ENCODE data around the gene BMPR1B.
"Not testable (repeated sequence)": the region's sequence is repeated elsewhere in the genome, so short reads cannot be mapped to it uniquely, and the experiment has no call there.

BMPR1B gene

GRCh38 chr4:95038791-95039190, 281.0 kb downstream of the BMPR1B start:
- DNase-seq (ENCODE audit: low read depth) = no peak

- DNase-seq (ENCODE audit: low read depth) = no peak
These were observed 286.6 kb downstream of the BMPR1B start for GRCh38 chr4:95044324-95044837.

DNA sequence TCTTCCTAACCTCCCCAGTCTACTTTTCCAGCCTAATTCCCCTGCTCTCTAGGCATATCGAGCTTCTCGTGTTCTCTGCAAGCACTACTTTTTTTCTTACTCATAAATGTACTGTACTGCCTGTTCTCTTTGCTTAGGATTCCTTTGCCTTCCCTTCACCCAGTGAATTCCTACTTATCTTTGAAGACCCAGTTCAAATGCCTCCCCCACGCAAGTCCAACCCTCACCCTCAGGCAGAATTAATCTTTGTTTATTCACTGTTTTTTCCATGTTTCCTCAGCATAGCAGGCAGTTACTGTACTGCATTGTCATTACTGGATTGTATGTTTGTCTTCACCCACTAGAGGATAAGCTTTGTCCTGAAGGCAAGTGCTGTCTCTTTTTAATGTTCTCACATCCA, 287.7 kb downstream of the BMPR1B start:
- DNase-seq (ENCODE audit: low read depth) = no peak

GRCh38 chr4:95048296-95048695, 290.5 kb downstream of the BMPR1B start:
- no peak for DNase-seq (ENCODE audit: low read depth)

DNA sequence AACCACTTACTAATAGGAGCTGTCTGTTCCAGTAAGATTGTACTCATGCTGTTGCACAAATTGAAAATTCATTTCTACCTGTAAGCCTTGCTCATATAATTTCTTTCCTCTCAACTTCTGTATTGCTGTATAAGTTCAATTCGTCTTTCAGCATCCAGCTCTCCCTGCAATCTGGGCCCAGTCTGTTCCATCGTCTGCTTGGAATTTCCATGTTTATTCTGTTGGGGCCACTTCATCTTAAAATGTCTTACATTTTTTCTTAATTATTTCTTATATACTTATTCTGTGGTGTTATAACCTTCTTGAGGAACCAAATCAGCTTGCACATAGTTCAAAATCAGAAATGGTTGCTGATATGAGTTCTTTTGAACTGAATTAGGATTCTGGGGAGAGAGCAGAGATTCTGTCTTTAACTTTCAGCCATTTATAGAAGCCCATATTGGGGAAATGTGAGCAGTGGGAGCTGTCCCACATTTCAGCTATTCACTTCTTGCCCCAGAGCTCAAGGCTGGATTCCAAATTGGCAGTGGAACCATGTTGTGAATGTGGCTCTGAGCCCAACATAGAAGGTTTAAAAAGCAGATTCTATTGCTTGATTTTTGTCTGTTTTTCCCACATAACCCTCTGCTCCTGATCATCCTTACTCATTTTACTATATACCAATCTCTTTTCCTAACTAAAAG, 291.9 kb downstream of the BMPR1B start:
- no peak for DNase-seq (ENCODE audit: low read depth)

GRCh38 chr4:95050980-95051701, 293.4 kb downstream of the BMPR1B start:
- DNase-seq (ENCODE audit: low read depth) = no peak

DNA sequence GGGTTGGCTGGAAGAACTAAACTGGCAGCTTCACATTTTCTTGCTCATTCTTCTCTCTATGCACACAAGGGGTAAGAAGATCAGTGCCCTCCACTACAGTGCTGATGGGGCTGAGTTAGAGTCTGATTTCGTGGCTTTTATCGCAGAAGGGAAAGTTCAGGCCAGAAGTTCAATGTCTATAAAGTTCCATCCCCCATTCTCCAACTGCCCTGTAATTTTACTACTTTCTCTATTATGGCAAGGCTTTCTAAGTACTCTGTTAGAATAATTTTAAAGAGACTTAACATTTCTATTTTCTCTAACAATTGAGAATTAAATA, 293.9 kb downstream of the BMPR1B start:
- no peak for DNase-seq (ENCODE audit: low read depth)

- DNase-seq (ENCODE audit: low read depth) = no peak
These were observed 301.2 kb downstream of the BMPR1B start for GRCh38 chr4:95058991-95059390.

DNA sequence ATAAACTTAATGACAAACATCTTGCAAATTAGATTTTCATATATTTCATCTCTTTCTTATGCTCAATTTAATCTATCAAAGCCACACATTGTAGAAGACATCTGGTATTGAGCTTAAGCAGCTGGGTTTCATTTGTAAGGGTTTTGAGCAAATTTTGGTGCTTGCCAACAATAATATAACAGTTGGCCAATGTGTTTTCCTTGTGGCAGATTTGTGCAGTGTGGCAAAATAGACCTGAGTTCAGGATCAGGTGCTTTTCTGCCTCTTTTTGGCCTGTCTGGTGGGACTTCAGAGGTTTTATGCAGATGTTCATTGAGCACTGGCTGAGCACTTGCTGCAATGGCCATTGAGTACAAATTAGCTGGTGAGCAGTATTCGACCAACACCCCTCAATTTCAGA, 301.9 kb downstream of the BMPR1B start:
- DNase-seq (ENCODE audit: low read depth) = no peak

- no peak for DNase-seq (ENCODE audit: low read depth)
These were observed 303.5 kb downstream of the BMPR1B start for GRCh38 chr4:95061220-95061619.

GRCh38 chr4:95061801-95062200, 304.0 kb downstream of the BMPR1B start:
- DNase-seq (ENCODE audit: low read depth) = not testable (repeated sequence)

DNA sequence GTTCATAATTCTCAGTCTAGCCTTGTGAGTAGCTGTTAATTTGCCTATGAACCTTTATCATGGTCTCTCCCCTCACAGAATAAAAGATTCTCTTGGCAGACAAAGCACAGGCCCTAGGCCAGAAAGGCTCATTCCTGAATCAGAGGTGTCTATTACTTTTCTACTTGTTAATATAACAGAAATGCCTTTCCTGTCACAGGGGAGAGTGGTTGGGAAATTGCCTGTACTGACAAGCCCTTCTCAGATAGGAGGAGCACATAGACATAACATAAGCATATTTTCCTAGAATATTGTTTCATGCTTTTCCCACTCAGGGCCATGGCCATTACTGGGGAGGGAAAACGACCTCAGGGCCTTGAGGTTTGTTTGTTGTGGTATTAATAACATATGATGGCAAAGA, 308.3 kb downstream of the BMPR1B start:
- no peak for DNase-seq (ENCODE audit: low read depth)

- no peak for DNase-seq (ENCODE audit: low read depth)
These were observed 310.6 kb downstream of the BMPR1B start for GRCh38 chr4:95068401-95068800.

DNA sequence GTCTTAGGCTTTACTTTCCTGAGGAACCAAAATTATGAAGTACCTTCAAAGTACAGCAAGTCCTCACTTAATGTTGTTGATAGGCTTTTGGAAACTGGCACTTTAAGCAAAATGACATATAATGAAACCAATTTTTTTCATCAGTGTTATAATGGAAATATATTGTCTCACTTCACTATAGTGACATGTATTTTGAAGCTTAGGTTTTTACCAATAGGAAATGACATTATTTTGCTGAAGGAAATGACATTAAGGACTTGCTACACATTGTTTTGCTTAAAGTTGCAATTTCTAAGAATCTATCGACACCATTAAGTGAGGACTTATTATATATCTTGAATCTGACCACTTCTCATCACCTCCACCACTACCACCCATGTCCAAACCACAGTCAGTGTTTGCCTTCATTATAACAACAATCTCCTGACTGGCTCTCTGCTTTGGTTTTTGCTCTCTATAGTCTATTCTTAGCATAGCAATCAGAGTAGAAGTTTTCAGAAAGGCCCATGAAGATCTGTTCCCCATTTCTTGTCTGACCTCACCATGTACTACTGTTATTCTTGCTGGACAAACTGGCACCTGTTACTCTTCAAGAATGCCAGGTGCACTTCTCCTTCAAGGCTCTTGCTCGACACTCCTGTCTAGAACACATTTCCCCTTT, 311.2 kb downstream of the BMPR1B start:
- no peak for DNase-seq (ENCODE audit: low read depth)

DNA sequence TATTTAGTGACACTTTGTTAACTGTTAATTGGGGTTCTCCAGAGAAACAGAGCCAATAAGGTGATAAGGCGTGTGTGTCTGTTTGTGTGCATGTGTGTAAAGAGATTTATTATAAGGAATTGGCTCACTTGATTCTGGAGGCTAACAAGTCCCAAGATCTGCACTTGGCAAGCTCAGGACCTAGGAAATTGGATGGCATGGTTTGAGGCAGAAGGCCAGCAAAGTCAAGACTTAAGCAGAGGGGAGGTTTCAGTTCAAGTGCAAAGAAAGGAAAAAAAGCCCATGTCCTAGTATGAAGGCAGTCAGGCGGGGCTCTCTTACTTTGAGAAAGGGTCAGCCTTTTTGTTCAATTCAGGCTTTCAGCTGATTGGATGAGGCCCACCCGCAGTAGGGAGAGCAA, 314.1 kb downstream of the BMPR1B start:
- no peak for DNase-seq (ENCODE audit: low read depth)

DNA sequence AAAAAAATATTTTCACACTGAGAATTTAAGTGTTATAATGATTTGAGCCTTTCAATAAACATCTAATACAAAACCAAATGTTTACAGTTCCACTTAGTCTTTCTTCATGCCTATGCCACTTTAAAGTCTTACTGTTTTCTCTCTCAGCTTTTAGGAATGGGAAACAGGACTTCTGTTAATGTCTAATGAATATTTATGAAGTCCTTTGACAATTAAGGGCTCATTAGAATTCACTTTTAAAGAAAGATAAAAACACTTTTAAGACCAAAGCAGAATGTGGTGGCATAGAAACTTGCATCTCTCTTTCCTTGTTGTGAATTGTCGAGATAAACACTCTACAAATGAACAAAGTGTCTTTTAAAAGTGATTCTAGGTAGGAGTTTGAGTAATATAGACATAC, 315.9 kb downstream of the BMPR1B start:
- DNase-seq (ENCODE audit: low read depth) = no peak

DNA sequence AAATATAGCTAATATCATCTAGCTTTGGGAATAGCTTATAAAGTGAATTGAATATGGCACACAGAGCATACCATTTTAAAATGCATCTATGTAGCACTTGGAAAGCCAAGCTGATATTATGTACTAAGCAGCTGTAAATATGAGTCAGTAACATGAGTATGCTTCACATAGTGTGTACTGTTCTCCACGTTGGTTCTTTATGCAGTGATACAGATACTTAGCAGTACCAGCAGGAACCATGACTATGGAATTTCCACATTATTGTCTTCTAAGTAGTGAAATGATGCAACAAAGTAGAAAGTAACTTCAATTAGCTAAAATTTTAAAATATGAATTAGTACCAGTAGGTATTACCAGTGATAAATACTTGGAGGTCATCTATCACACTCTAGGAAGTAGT, 320.1 kb downstream of the BMPR1B start:
- no peak for DNase-seq (ENCODE audit: low read depth)

- no peak for DNase-seq (ENCODE audit: low read depth)
These were observed 323.2 kb downstream of the BMPR1B start for GRCh38 chr4:95080969-95081368.

GRCh38 chr4:95084584-95084983, 326.8 kb downstream of the BMPR1B start:
- DNase-seq (ENCODE audit: low read depth) = no peak

GRCh38 chr4:95085124-95085833, 327.5 kb downstream of the BMPR1B start:
- DNase-seq (ENCODE audit: low read depth) = no peak

- DNase-seq (ENCODE audit: low read depth) = no peak
These were observed 328.8 kb downstream of the BMPR1B start for GRCh38 chr4:95086551-95086950.

DNA sequence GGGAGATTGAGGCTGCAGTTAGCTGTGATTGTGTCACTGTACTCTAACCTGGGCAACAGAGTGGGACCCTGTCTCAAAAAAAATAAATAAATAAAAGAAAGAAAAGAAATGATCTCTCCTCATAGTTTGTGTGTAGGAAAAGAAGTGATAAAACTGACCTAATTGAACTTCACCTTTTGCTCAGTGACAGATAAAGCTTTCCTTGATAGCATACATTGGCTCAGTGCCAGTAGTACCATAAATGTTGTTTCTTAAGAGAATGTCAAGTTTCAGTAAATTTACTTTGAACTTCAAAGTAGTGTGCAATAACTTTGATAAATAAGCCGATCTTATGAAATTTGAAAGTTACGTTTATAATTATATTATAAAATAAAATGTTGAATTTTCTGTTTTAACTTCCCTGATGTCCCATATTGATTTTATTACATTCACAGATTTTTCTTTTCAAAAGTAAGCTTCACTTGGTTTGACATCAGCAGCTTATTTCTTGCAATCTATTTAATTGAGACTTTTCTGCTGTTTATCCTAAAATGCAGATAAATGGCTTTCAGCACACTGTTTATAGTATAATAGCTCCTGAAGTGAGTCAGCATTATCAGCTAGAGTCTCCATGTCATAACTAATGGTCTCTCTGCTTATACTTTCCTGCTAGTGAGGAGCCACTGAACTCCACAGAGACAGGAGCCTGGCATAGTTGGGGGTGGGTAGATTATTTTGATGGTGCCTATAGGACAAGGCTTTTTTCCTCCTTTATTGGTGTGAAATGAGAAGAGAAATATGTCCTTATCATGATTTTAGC, 330.1 kb downstream of the BMPR1B start:
- DNase-seq (ENCODE audit: low read depth) = no peak

Data from GM04503 (cell line).